Breast epithelium (tissue), 3 donors: ENCODE results near the gene IFT52.

ENCODE experiments used
- POLR2A ChIP-seq: fragments of 450-650 bp; IDR thresholded peaks from one replicate; pipeline ENCODE4 v1.6.1; 2016; ENCODE audit warnings: antibody characterized with exemption, mild to moderate bottlenecking, moderate library complexity
- TF ChIP-seq, protein P1 (sequence below), 3 donors: fragments of 450-650 bp; IDR thresholded peaks; one replicate each; pipeline ENCODE4 v1.5.1; 2016 to 2017; ENCODE audit warnings: antibody characterized with exemption in 3 of 3, mild to moderate bottlenecking in 3 of 3, moderate library complexity in 3 of 3

DNA sequence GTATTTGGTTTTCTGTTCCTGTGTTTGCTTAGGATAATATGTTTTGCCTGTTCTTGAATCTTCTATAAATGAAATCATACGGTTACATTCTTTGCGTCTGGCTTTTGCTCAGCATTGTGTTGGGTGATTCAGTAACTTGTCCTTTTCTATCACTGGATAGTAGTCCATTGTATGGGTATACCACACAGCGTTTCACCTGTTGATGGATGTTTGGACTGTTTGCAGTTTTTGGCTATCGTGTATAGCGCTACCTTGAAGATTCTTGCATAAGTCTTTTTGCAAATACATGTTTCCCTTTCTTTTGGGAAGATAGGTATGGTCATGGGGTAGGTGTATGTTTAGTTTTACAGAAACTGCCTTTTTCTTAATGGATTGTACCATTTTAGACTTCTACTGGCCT lies 85.6 kb downstream of the IFT52 start:
- TF ChIP-seq, protein P1, sequence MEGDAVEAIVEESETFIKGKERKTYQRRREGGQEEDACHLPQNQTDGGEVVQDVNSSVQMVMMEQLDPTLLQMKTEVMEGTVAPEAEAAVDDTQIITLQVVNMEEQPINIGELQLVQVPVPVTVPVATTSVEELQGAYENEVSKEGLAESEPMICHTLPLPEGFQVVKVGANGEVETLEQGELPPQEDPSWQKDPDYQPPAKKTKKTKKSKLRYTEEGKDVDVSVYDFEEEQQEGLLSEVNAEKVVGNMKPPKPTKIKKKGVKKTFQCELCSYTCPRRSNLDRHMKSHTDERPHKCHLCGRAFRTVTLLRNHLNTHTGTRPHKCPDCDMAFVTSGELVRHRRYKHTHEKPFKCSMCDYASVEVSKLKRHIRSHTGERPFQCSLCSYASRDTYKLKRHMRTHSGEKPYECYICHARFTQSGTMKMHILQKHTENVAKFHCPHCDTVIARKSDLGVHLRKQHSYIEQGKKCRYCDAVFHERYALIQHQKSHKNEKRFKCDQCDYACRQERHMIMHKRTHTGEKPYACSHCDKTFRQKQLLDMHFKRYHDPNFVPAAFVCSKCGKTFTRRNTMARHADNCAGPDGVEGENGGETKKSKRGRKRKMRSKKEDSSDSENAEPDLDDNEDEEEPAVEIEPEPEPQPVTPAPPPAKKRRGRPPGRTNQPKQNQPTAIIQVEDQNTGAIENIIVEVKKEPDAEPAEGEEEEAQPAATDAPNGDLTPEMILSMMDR (IDR thresholded peaks at IDR 0.05), result no peak
- TF ChIP-seq POLR2A, result no peak
